GM12873 (cell line): ENCODE data around the gene MED29.

Experiments
- CTCF ChIP-seq: IDR thresholded peaks from 2 replicates; pipeline ENCODE4 v1.5.1; 2012; ENCODE audit warnings: low read depth, mild to moderate bottlenecking, moderate library complexity, low read length, control low read depth; ENCODE audit not compliant: insufficient read depth; ENCODE audit errors: missing control alignments

MED29 gene

GRCh38 chr19:39390751-39391437, at the start of gene MED29, which contains the start of gene PAF1:
Gene MED29 (plus strand): TSS chr19:39391378. CDS start chr19:39391423, 45 bp downstream.
Gene PAF1 (minus strand): TSS chr19:39391106. CDS start chr19:39390864, 242 bp downstream.
- TF ChIP-seq CTCF: peak; percentile 22

GRCh38 chr19:39341719-39342604, 49.2 kb upstream of the MED29 start, which contains the start of gene SAMD4B:
Gene SAMD4B (plus strand): TSS chr19:39342421. CDS start chr19:39356894, 14,473 bp downstream.
- peak; percentile 69 for TF ChIP-seq CTCF

- no peak for TF ChIP-seq CTCF
Measured at GRCh38 chr19:39342647-39343305, 48.4 kb upstream of the MED29 start.

DNA sequence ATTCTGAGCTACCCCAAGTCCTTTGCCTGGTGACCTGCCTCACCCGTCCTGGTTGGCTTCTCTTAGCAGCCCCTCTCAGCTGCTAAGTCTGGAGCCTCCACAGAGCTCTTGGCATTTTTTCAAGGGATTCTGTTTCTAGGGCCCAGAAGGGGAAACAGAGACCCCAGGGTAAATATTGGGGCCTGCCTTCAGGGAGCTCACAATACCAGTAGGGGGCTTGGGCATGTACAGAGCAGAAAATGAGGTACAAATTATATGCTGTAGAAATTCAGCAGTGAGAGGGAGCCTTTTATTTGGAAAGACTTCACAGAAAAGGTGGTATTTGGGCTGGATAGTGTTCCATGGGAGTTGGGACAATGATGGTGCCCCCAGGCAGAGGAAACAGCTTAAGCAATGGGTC, 45.2 kb upstream of the MED29 start:
- TF ChIP-seq CTCF: peak; percentile 19

DNA sequence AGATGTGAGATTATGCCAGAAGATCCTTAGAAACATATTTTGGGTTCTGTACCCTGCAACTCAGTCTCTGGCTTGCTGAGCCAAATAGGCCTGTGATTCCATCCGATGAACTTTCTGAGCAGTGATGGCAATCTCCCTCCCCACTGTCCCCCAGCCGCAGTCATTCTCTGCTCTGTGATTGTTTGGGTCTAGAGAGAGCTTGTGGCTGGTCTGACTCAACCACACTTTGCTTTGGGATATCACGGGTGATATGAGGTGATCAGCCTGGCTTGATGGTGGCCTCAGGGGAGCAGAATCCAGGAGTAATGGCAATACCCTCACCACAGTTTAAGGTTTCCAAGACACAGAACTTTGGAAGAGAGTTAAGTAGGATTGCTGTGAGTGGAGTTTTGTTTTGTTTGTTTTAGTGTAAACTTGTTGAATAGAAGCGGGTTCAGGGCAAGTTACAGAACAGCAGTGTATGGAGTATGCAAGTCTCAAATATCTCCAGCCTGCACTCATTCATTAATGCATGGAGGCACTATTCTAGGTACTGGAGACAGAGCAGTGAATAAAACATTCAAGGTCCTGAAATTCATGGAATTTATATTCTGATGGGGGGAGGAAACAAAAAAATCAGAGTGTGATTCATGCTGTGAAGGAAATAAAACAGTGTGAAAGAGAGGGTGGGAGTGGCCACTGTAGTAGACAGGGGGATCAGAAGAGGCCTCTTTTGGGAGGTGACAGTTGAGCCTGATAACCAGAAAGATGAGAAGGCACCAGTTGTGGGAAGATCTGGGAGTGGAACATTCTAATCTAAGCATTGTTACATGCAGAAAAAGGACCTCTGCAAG, 43.6 kb upstream of the MED29 start:
- no peak for TF ChIP-seq CTCF

GRCh38 chr19:39349326-39349725, 41.9 kb upstream of the MED29 start:
- no peak for TF ChIP-seq CTCF
